Neuronal stem cell (in vitro differentiated cells): ENCODE data around the gene FARP1.
A peak's percentile ranks its signal among the peaks of the same experiment; 100 is the strongest.

Source experiments
- DNase-seq: peaks from one replicate; pipeline ENCODE4 v3.0.0-alpha.2; 2013; ENCODE audit warnings: low spot score
- H2AFZ ChIP-seq: one replicate; pipeline ENCODE4 v1.6.1; 2013; ENCODE audit warnings: mild to moderate bottlenecking, low read length, inconsistent platforms
- H2AK5ac ChIP-seq: 2 replicates; pipeline ENCODE4 v1.6.1; 2013; ENCODE audit warnings: low read depth, mild to moderate bottlenecking, inconsistent platforms, low read length, moderate library complexity, mixed read lengths
- H2BK120ac ChIP-seq: 2 replicates; pipeline ENCODE4 v1.6.1; 2013; ENCODE audit warnings: low read depth, mild to moderate bottlenecking, inconsistent platforms, low read length, moderate library complexity, mixed read lengths
- H2BK12ac ChIP-seq: one replicate; pipeline ENCODE4 v1.6.1; 2013; ENCODE audit warnings: low read length, inconsistent platforms
- H2BK15ac ChIP-seq: 2 replicates; pipeline ENCODE4 v1.6.1; 2013; ENCODE audit warnings: mild to moderate bottlenecking, low read length, inconsistent platforms, mixed read lengths
- H2BK5ac ChIP-seq: one replicate; pipeline ENCODE4 v1.6.1; 2013; ENCODE audit warnings: inconsistent platforms, mild to moderate bottlenecking, low read length, moderate library complexity
- H3K14ac ChIP-seq: one replicate; pipeline ENCODE4 v1.6.1; 2013; ENCODE audit warnings: low read length, inconsistent platforms
- H3K18ac ChIP-seq: 2 replicates; pipeline ENCODE4 v1.6.1; 2013; ENCODE audit warnings: low read length, inconsistent platforms
- H3K23ac ChIP-seq: 2 replicates; pipeline ENCODE4 v1.6.1; 2013; ENCODE audit warnings: low read depth, mild to moderate bottlenecking, mixed read lengths, low read length, inconsistent platforms; ENCODE audit not compliant: poor library complexity
- H3K27ac ChIP-seq: replicated peaks from 3 replicates; pipeline ENCODE4 v1.5.1; 2013; ENCODE audit warnings: low read length, inconsistent platforms
- H3K27me3 ChIP-seq, 3 experiments: 2 replicates each; pipeline ENCODE4 v1.6.1; 2013; ENCODE audit warnings: low read length in 3 of 3, mild to moderate bottlenecking in 2 of 3, inconsistent platforms in 1 of 3, low read depth in 1 of 3, mixed read lengths in 1 of 3, moderate library complexity in 1 of 3; ENCODE audit not compliant: control insufficient read depth in 3 of 3, insufficient read depth in 3 of 3
- H3K36me3 ChIP-seq, 2 donors: replicated peaks in 1 of 2; 2 replicates each; pipeline ENCODE4 v1.6.1; 2013; ENCODE audit warnings: low read length in 2 of 2; ENCODE audit not compliant: control insufficient read depth in 2 of 2, insufficient read depth in 2 of 2
- H3K4ac ChIP-seq: 2 replicates; pipeline ENCODE4 v1.6.1; 2013; ENCODE audit warnings: inconsistent platforms, mild to moderate bottlenecking, low read length, moderate library complexity
- H3K4me1 ChIP-seq, 2 donors: 1 replicate in 1 of 2; 2 replicates in 1 of 2; pipeline ENCODE4 v1.6.1; 2013; ENCODE audit warnings: low read length in 2 of 2, low read depth in 1 of 2; ENCODE audit not compliant: control insufficient read depth in 2 of 2, insufficient read depth in 1 of 2
- H3K4me2 ChIP-seq: one replicate; pipeline ENCODE4 v1.6.1; 2013; ENCODE audit warnings: mild to moderate bottlenecking, low read length, inconsistent platforms; ENCODE audit not compliant: insufficient read depth, poor library complexity, severe bottlenecking
- H3K4me3 ChIP-seq, 2 donors: 2 replicates each; pipeline ENCODE4 v1.5.1; 2013; ENCODE audit warnings: low read length in 2 of 2, mild to moderate bottlenecking in 2 of 2, inconsistent platforms in 1 of 2, moderate library complexity in 1 of 2
- H3K79me1 ChIP-seq: one replicate; pipeline ENCODE4 v1.6.1; 2013; ENCODE audit warnings: low read depth, mild to moderate bottlenecking, inconsistent platforms, low read length, moderate library complexity
- H3K9ac ChIP-seq: one replicate; pipeline ENCODE4 v1.6.1; 2013; ENCODE audit warnings: mild to moderate bottlenecking, low read depth, low read length, inconsistent platforms; ENCODE audit not compliant: poor library complexity
- H3K9me3 ChIP-seq, 2 donors: replicated peaks in 1 of 2; 2 replicates each; pipeline versions ENCODE3 to v1.6.1; 2013; ENCODE audit warnings: low read length in 2 of 2, mild to moderate bottlenecking in 2 of 2, inconsistent platforms in 1 of 2, low read depth in 1 of 2, mixed read lengths in 1 of 2, moderate library complexity in 1 of 2; ENCODE audit not compliant: control insufficient read depth in 2 of 2, insufficient read depth in 1 of 2
- H4K8ac ChIP-seq: one replicate; pipeline ENCODE4 v1.6.1; 2013; ENCODE audit warnings: low read depth, mild to moderate bottlenecking, inconsistent platforms, low read length, moderate library complexity
- H4K91ac ChIP-seq: one replicate; pipeline ENCODE4 v1.6.1; 2013; ENCODE audit warnings: low read length, low read depth, mild to moderate bottlenecking, inconsistent platforms; ENCODE audit not compliant: poor library complexity
- WGBS, 2 donors: extraction: QIAGEN DNeasy Blood & Tissue Kit; methylation state at CpG; one replicate each; pipeline ENCODE4 v1.1.7; 2013; ENCODE audit warnings: missing lambda C conversion rate in 2 of 2, mixed read lengths in 1 of 2; ENCODE audit not compliant: insufficient read length in 2 of 2, insufficient replicate concordance in 1 of 2; ENCODE audit errors: extremely low coverage in 2 of 2; 5-methylcytosine and 5-hydroxymethylcytosine counted together

Gene FARP1

GRCh38 chr13:98097749-98098148 is 45.1 kb upstream of the FARP1 start:
- WGBS, 2 donors: no CpG with 5 or more reads among the region's 5 CpGs
- H3K4me2 ChIP-seq: no peak overlapping the region
- H3K4ac ChIP-seq: no peak overlapping the region
- H3K9me3 ChIP-seq: peaks cover 4 to 8% of the 10 kb centered on the region in 2 donors
- no peak overlapping the region for H4K91ac ChIP-seq
- no peaks in the 10 kb centered on the region for H3K27me3 ChIP-seq
- no peaks in the 10 kb centered on the region for H3K79me1 ChIP-seq
- no peak overlapping the region for H3K9ac ChIP-seq
- peaks cover 3 to 4% of the 10 kb centered on the region in 2 donors for H3K4me1 ChIP-seq
- H4K8ac ChIP-seq: no peak overlapping the region
- H3K18ac ChIP-seq: no peak overlapping the region
- peak overlapping the region; percentile 92 for H3K27ac ChIP-seq
- H3K4me3 ChIP-seq: no peak overlapping the region
- no peak overlapping the region for H3K23ac ChIP-seq
- H3K36me3 ChIP-seq: no peaks in the 10 kb centered on the region
- H2BK12ac ChIP-seq: no peak overlapping the region
- peak overlapping the region; percentile 49 for H2AFZ ChIP-seq
- no peak overlapping the region for H2BK15ac ChIP-seq
- DNase-seq: peak; percentile 47
- no peak overlapping the region for H2BK120ac ChIP-seq
- no peak overlapping the region for H2AK5ac ChIP-seq
- no peak overlapping the region for H2BK5ac ChIP-seq
- H3K14ac ChIP-seq: no peak overlapping the region

GRCh38 chr13:98098516-98098915 is 44.4 kb upstream of the FARP1 start:
- H2BK120ac ChIP-seq: no peak overlapping the region
- no peak overlapping the region for H3K23ac ChIP-seq
- no peaks in the 10 kb centered on the region for H3K36me3 ChIP-seq
- no peak overlapping the region for H3K9ac ChIP-seq
- no peak overlapping the region for H4K91ac ChIP-seq
- no peak overlapping the region for H4K8ac ChIP-seq
- no CpG with 5 or more reads among the region's 7 CpGs for WGBS, 2 donors
- H2AFZ ChIP-seq: no peak overlapping the region
- peak overlapping the region; percentile 34 for H3K27ac ChIP-seq
- H2BK12ac ChIP-seq: no peak overlapping the region
- H3K4me3 ChIP-seq: no peak overlapping the region
- no peaks in the 10 kb centered on the region for H3K79me1 ChIP-seq
- no peaks in the 10 kb centered on the region for H3K27me3 ChIP-seq
- H2BK5ac ChIP-seq: no peak overlapping the region
- H3K14ac ChIP-seq: no peak overlapping the region
- no peak overlapping the region for H3K4me2 ChIP-seq
- no peak overlapping the region for H3K18ac ChIP-seq
- H3K4me1 ChIP-seq: peaks cover 3 to 4% of the 10 kb centered on the region in 2 donors
- H3K4ac ChIP-seq: no peak overlapping the region
- H2BK15ac ChIP-seq: no peak overlapping the region
- no peak overlapping the region for H2AK5ac ChIP-seq
- peaks cover 4% of the 10 kb centered on the region in 2 donors for H3K9me3 ChIP-seq
- DNase-seq: no peak

- Histone ChIP-seq H3K4ac (no peak overlapping the region), H3K36me3 (no peaks in the 10 kb centered on the region), H2BK15ac (no peak overlapping the region), H2AFZ (no peak overlapping the region), H4K8ac (no peak overlapping the region), H3K9ac (no peak overlapping the region), H3K27ac (no peak overlapping the region), H2BK12ac (no peak overlapping the region), H3K79me1 (no peaks in the 10 kb centered on the region), H3K14ac (no peak overlapping the region), H4K91ac (no peak overlapping the region), H2AK5ac (no peak overlapping the region), H3K9me3 (peaks cover 4% of the 10 kb centered on the region in 2 donors), H3K23ac (no peak overlapping the region), H3K27me3 (no peaks in the 10 kb centered on the region), H3K4me3 (no peak overlapping the region), H2BK120ac (no peak overlapping the region), H3K4me2 (no peak overlapping the region), H2BK5ac (no peak overlapping the region), H3K4me1 (peaks cover 3 to 4% of the 10 kb centered on the region in 2 donors), H3K18ac (no peak overlapping the region)
- DNase-seq: no peak
- WGBS, 2 donors: no CpG with 5 or more reads among the region's 4 CpGs
Observed at GRCh38 chr13:98099627-98100026, 43.3 kb upstream of the FARP1 start.

- H4K91ac ChIP-seq: no peak overlapping the region
- H2BK15ac ChIP-seq: no peak overlapping the region
- no CpG with 5 or more reads among the region's 10 CpGs for WGBS, 2 donors
- no peaks in the 10 kb centered on the region for H3K79me1 ChIP-seq
- no peak overlapping the region for H2AFZ ChIP-seq
- H3K9me3 ChIP-seq: peaks cover 4% of the 10 kb centered on the region in 2 donors
- H3K36me3 ChIP-seq: no peaks in the 10 kb centered on the region
- H3K14ac ChIP-seq: no peak overlapping the region
- no peak overlapping the region for H2BK12ac ChIP-seq
- no peak overlapping the region for H3K4ac ChIP-seq
- H2BK5ac ChIP-seq: peak overlapping the region; percentile 75
- H3K27ac ChIP-seq: no peak overlapping the region
- no peak overlapping the region for H3K9ac ChIP-seq
- no peak overlapping the region for H3K4me3 ChIP-seq
- H2BK120ac ChIP-seq: no peak overlapping the region
- H3K4me2 ChIP-seq: no peak overlapping the region
- no peak overlapping the region for H4K8ac ChIP-seq
- no peak overlapping the region for H3K23ac ChIP-seq
- no peak overlapping the region for H3K18ac ChIP-seq
- no peaks in the 10 kb centered on the region for H3K27me3 ChIP-seq
- H3K4me1 ChIP-seq: peaks cover 3 to 4% of the 10 kb centered on the region in 2 donors
- DNase-seq: no peak
- no peak overlapping the region for H2AK5ac ChIP-seq
Observed at GRCh38 chr13:98100481-98100880, 42.4 kb upstream of the FARP1 start.
